ENCODE measurements around the gene POF1B.
"Not testable (repeated sequence)": the region's sequence is repeated elsewhere in the genome, so short reads cannot be mapped to it uniquely, and the experiment has no call there.

Gene POF1B

DNA sequence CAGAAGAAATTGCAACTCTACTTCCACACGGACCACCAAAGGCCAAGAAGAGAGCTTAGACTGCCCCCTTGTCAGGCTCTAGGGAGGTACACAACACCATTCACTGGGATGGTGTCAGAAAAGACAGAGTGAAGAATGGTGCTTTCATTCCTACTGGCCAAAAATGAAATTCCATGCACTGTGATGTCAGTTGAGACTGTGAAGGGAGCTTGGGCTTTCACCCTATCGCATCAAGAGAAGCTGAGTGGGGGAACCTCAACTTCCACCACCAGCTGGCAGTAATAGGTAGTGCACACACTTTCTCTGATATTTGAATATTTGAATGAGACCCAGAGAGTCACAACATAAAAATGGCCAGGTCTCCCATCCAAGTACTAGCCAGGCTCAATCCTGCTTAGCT, 69.7 kb downstream of the POF1B start:
- DNase-seq (ENCODE audit: insufficient read length, low spot score) = no peak
- TF ChIP-seq, protein P1, sequence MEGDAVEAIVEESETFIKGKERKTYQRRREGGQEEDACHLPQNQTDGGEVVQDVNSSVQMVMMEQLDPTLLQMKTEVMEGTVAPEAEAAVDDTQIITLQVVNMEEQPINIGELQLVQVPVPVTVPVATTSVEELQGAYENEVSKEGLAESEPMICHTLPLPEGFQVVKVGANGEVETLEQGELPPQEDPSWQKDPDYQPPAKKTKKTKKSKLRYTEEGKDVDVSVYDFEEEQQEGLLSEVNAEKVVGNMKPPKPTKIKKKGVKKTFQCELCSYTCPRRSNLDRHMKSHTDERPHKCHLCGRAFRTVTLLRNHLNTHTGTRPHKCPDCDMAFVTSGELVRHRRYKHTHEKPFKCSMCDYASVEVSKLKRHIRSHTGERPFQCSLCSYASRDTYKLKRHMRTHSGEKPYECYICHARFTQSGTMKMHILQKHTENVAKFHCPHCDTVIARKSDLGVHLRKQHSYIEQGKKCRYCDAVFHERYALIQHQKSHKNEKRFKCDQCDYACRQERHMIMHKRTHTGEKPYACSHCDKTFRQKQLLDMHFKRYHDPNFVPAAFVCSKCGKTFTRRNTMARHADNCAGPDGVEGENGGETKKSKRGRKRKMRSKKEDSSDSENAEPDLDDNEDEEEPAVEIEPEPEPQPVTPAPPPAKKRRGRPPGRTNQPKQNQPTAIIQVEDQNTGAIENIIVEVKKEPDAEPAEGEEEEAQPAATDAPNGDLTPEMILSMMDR (IDR thresholded peaks at IDR 0.05; ENCODE audit: insufficient read depth, missing control alignments) = no peak
- no peak for FAIRE-seq

DNA sequence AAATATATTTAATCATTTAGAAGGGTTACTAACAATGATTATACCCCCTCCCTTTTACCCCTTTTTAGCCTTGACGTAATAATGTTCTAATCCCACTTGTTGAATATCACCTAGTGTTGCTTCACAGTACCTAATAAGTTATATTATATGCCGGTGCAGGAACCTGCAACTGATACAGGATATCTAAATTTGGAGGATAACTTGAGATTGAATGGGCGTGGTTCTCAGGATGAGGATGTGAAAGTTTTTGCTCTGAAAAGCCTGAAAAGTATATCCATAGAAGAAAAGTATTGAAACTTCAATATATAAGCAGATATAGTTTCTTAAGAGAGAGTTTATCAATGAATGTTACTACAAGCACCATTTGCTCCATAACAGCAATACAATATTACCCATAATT, 75.9 kb downstream of the POF1B start:
- no peak for DNase-seq (ENCODE audit: insufficient read length, low spot score)
- no peak for FAIRE-seq
- TF ChIP-seq, protein P1 (IDR thresholded peaks at IDR 0.05; ENCODE audit: insufficient read depth, missing control alignments) = no peak

GRCh38 chrX:85288992-85289723, 90.3 kb downstream of the POF1B start:
- DNase-seq (ENCODE audit: insufficient read length, low spot score) = no peak
- no peak for FAIRE-seq
- TF ChIP-seq, protein P1 (IDR thresholded peaks at IDR 0.05; ENCODE audit: insufficient read depth, missing control alignments) = no peak

GRCh38 chrX:85285286-85285685, 94.2 kb downstream of the POF1B start:
- not testable (repeated sequence) for FAIRE-seq; DNase-seq (ENCODE audit: insufficient read length, low spot score)

DNA sequence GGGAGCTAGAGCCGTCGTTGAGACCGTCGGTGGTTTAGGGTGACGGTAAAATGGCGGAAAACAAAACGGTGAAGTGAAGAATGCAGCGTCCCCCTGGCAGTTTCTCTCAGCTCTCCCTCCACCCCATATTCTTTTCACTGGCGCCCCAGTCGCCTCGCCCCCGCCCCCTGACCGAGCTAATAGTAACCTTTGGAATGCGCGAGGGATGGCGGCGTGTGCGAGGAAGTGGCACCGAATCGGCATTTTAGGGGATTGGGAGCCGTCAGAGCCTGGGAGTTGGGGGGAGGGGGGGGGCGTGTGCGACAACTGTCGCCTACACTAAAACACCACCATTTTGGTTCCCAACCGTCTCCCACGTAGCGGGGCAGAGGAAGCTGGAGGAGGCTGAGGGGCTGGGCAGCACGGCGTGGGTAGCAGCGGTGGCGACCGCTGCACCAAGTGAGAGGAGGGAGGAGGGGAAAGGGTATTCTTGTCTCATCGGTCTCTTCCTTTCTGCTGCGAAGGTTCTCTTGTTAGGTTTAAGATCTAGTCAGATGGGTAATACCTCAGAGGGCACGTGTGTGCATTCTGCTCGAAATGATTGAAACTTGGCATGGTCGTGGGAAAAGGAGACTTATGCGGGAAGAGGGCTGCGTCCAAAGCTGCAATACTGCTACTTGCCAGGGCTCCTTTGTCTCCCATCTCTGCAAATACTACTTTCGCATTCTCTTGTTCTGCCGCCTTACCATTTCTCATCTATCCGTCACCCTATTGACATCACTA, 134.8 kb downstream of the POF1B start:
- TF ChIP-seq, protein P1 (IDR thresholded peaks at IDR 0.05; ENCODE audit: insufficient read depth, missing control alignments) = no peak
- DNase-seq (ENCODE audit: insufficient read length, low spot score) = no peak
- peak; percentile 84 for FAIRE-seq

- TF ChIP-seq, protein P1 (IDR thresholded peaks at IDR 0.05; ENCODE audit: insufficient read depth, missing control alignments) = no peak
- FAIRE-seq = no peak
- DNase-seq (ENCODE audit: insufficient read length, low spot score) = peak; percentile 13
Measured at GRCh38 chrX:85243761-85244449, 135.6 kb downstream of the POF1B start, which contains the start of the genes SATL1 and ZNF711. Gene SATL1 (minus strand): TSS chrX:85243779. CDS start chrX:85108968, 134,811 bp downstream. Gene ZNF711 (plus strand): TSS chrX:85243991. CDS start chrX:85247573, 3,582 bp downstream.

DNA sequence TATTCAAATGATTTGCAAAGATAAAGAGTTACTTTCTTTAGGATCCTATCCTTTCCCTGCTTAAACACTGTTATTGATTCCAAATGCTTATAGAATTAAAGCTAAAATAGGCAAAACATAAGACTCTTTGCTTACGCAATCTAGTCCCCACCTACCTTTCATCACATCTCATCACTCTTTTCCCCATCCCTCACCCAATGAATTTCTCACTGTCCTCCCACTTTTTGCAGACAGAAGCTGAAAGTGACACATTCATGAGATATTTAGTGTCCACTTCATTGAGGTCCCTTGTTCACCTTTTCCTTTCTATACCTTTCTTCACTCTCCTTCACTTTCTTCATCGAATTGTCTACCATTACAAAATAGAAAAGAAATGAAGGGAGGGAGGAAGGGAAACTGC, 136.3 kb downstream of the POF1B start:
- DNase-seq (ENCODE audit: insufficient read length, low spot score) = no peak
- TF ChIP-seq, protein P1 (IDR thresholded peaks at IDR 0.05; ENCODE audit: insufficient read depth, missing control alignments) = no peak
- FAIRE-seq = no peak

Measured in D721Med (cell line).